Loucy (cell line): ENCODE results near the gene RTN3.

Source experiments
- H2AFZ ChIP-seq: fragments of 200-600 bp; sonication (generic); 2 replicates; pipeline ENCODE4 v1.6.0; 2016; ENCODE audit warnings: antibody characterized with exemption, mild to moderate bottlenecking, low read length, moderate library complexity
- H3F3A ChIP-seq: fragments of 200-600 bp; 2 replicates; pipeline ENCODE4 v1.6.0; 2016; ENCODE audit warnings: antibody characterized with exemption, low read depth, mild to moderate bottlenecking
- H3K27me3 ChIP-seq: fragments of 200-600 bp; sonication (generic); 2 replicates; pipeline ENCODE4 v1.6.1; 2014; ENCODE audit warnings: low read length, mild to moderate bottlenecking; ENCODE audit not compliant: insufficient read depth, poor library complexity, severe bottlenecking
- H3K36me3 ChIP-seq: fragments of 200-600 bp; sonication (generic); 2 replicates; pipeline ENCODE4 v1.6.1; 2016; ENCODE audit warnings: low read length; ENCODE audit not compliant: insufficient read depth
- H3K4me1 ChIP-seq: fragments of 200-600 bp; sonication (generic); 2 replicates; pipeline ENCODE4 v1.5.1; 2014; ENCODE audit warnings: low read length, mild to moderate bottlenecking; ENCODE audit not compliant: insufficient read depth, poor library complexity, severe bottlenecking
- H3K4me2 ChIP-seq: fragments of 200-600 bp; sonication (generic); 2 replicates; pipeline ENCODE4 v1.6.0; 2014; ENCODE audit warnings: antibody characterized with exemption, low read length, low read depth, mild to moderate bottlenecking; ENCODE audit not compliant: poor library complexity, severe bottlenecking
- H3K4me3 ChIP-seq: fragments of 200-600 bp; sonication (generic); 2 replicates; pipeline ENCODE4 v1.5.1; 2014; ENCODE audit warnings: low read length, mild to moderate bottlenecking, mixed read lengths; ENCODE audit not compliant: poor library complexity, severe bottlenecking
- H3K79me2 ChIP-seq: fragments of 200-600 bp; sonication (generic); 2 replicates; pipeline ENCODE4 v1.6.1; 2014; ENCODE audit warnings: low read length; ENCODE audit not compliant: insufficient read depth
- H3K9ac ChIP-seq: fragments of 200-600 bp; sonication (generic); 2 replicates; pipeline ENCODE4 v1.6.0; 2014; ENCODE audit warnings: mild to moderate bottlenecking, low read depth, low read length, moderate library complexity; ENCODE audit not compliant: poor library complexity, severe bottlenecking
- H3K9me2 ChIP-seq: fragments of 200-600 bp; sonication (generic); replicated peaks from 2 replicates; pipeline ENCODE4 v1.6.1; 2016; ENCODE audit warnings: low read depth, low read length, mixed read lengths
- H3K9me3 ChIP-seq: fragments of 200-600 bp; sonication (generic); 2 replicates; pipeline ENCODE4 v1.6.1; 2014; ENCODE audit warnings: mild to moderate bottlenecking, antibody characterized with exemption, low read length, low read depth; ENCODE audit not compliant: insufficient read depth
- H4K20me1 ChIP-seq: fragments of 200-600 bp; sonication (generic); 2 replicates; pipeline ENCODE4 v1.6.0; 2014; ENCODE audit warnings: antibody characterized with exemption, low read length, mild to moderate bottlenecking; ENCODE audit not compliant: insufficient read depth, poor library complexity, severe bottlenecking
- CTCF ChIP-seq: fragments of 200-600 bp; sonication (generic); conservative IDR thresholded peaks from 2 replicates; pipeline ENCODE4 v1.5.1; 2014; ENCODE audit warnings: mild to moderate bottlenecking, antibody characterized with exemption, low read length
- EZH2phosphoT487 ChIP-seq: fragments of 200-600 bp; IDR thresholded peaks from 2 replicates; pipeline ENCODE4 v1.6.1; 2018; ENCODE audit warnings: antibody characterized with exemption, mild to moderate bottlenecking, moderate library complexity, borderline replicate concordance

RTN3 gene

GRCh38 chr11:63804259-63804658 lies 123.0 kb downstream of the RTN3 start:
- Histone ChIP-seq H3K9me3 (no peaks in the 10 kb centered on the region), H4K20me1 (no peaks in the 10 kb centered on the region), H3K9me2 (no peaks in the 10 kb centered on the region), H2AFZ (no peak overlapping the region), H3K79me2 (no peaks in the 10 kb centered on the region), H3K36me3 (no peaks in the 10 kb centered on the region), H3K27me3 (no peaks in the 10 kb centered on the region), H3F3A (no peaks in the 10 kb centered on the region), H3K4me2 (no peak overlapping the region), H3K4me3 (no peak overlapping the region), H3K9ac (no peak overlapping the region), H3K4me1 (no peaks in the 10 kb centered on the region)
- TF ChIP-seq EZH2phosphoT487 (no peak), CTCF (no peak)

- no peaks in the 10 kb centered on the region for H3K79me2 ChIP-seq
- no peaks in the 10 kb centered on the region for H3K9me2 ChIP-seq
- no peak overlapping the region for H3K9ac ChIP-seq
- H3K4me1 ChIP-seq = peaks cover 2% of the 10 kb centered on the region
- H4K20me1 ChIP-seq = no peaks in the 10 kb centered on the region
- no peak overlapping the region for H2AFZ ChIP-seq
- no peak overlapping the region for H3K4me2 ChIP-seq
- no peak for TF ChIP-seq EZH2phosphoT487
- TF ChIP-seq CTCF = no peak
- no peaks in the 10 kb centered on the region for H3K9me3 ChIP-seq
- H3K27me3 ChIP-seq = no peaks in the 10 kb centered on the region
- no peak overlapping the region for H3K4me3 ChIP-seq
- H3F3A ChIP-seq = peaks cover 1% of the 10 kb centered on the region; the same call in 1 of the 2 replicates
- H3K36me3 ChIP-seq = no peaks in the 10 kb centered on the region
Observed at GRCh38 chr11:63805844-63806415, 124.6 kb downstream of the RTN3 start.
